ELF-1 (cell line): Measurements from ENCODE around the gene EPC2.

Experiments
- DNase-seq: peaks from one replicate; pipeline ENCODE4 v3.0.0-alpha.2; 2016; ENCODE audit warnings: low read depth, low spot score

The EPC2 gene, protein sequence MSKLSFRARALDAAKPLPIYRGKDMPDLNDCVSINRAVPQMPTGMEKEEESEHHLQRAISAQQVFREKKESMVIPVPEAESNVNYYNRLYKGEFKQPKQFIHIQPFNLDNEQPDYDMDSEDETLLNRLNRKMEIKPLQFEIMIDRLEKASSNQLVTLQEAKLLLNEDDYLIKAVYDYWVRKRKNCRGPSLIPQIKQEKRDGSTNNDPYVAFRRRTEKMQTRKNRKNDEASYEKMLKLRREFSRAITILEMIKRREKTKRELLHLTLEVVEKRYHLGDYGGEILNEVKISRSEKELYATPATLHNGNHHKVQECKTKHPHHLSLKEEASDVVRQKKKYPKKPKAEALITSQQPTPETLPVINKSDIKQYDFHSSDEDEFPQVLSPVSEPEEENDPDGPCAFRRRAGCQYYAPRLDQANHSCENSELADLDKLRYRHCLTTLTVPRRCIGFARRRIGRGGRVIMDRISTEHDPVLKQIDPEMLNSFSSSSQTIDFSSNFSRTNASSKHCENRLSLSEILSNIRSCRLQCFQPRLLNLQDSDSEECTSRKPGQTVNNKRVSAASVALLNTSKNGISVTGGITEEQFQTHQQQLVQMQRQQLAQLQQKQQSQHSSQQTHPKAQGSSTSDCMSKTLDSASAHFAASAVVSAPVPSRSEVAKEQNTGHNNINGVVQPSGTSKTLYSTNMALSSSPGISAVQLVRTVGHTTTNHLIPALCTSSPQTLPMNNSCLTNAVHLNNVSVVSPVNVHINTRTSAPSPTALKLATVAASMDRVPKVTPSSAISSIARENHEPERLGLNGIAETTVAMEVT

DNA sequence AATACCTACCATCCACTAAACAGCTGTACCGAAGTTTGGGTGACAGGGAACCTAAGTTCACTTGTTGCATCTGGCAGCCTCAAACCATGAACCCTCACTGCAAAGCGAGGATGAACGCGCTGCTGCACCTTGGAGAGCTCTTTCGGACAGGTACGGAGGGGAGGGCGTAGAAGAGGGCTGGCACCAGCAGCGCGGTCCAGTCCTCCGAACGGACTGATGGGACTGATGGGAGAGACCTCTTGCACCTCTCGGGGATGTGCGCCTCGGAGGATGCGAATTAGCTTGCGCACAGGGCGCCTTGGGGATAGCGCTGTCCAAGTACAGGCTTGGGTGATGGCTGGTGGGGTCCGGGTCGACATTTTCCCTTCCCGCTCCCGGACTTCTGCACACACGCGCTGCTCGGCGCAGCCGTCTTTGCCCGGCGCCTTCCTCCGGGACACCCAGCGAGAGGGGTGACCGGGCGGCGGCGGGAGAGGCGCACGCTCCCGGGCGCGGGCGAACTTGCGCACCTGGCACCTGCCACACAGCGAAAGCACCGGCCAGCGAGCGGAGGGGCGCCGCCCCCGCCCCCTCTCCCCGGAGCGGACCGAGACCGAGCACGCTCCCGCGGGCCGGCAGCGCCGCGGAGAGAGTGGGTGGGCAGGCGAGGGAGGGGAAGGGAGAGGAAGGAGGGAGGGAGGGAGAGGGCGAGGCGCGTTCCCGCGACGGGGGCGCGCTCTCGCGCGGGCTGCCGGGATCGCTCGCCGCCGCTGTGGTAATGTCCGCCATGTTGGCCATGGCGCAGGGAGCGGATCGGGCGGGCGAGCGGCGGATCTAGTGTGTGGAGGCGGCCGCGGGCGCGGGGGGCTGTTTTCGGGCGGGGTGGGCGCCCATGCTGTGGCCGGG lies at the start of gene EPC2:
Gene EPC2, plus strand, starts transcription at position 754 of the 885 bp plus-strand sequence. CDS start 267 bp downstream, outside the sequence.
- DNase-seq: peak; percentile 94

DNA sequence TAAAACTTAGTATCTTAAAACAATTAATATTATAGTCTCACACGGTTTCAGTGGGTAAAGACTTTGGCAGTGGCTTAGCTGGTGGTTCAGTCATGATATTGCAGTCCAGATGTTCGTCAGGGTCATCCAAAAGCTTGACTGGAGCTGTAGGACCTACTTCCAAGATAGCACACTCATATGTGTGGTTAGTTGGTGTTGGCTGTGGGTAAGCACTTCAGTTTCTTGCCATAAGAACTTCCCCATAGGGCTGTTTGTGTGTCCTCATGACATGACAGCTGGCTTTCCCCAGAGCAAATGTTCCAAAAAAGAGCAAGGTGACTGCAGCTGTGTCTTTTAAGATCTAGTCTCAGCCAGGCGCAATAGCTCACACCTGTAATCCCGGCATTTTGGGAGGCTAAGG lies 48.5 kb upstream of the EPC2 start:
- DNase-seq: no peak

DNA sequence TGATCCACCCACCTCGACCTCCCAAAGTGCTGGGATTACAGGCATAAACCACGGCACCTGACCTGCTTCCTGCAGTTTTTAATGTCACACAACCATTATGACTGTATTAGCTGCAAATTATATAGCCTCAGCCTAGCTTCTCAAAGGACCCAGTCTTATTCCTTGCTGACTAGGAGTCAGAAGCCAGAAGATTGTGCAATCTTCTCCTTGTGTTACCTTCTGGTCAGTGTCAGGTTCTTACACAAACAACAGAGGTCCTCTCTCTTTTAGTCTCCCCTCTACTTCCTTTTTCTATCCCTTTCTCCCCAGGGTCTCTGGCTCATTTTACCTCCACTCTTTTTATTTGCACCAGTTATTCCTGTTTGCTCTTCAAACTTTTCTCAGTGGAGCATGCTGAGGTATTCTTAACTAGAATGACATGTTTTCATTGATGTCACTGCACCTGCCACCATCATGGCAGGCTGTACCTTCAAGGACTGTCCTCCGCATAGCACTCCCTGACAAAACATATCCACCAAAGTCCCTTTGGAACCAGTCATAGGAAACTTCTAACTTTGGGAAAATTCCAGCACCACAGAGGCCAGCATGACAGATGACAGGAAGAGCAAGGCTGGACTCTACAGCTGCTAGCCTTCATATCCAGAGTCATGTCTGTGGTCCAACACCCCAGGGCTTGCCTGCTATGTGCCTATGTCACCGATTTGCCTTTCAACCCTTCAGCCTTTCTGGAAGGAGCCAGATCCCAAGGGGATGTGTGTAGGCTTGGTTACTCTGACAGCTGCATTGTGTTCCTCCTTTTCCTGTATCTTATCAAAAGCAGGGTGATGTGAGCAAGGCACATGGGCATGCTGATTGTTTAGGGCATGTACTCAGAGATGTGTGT lies 45.2 kb upstream of the EPC2 start:
- peak; percentile 14 for DNase-seq

DNA sequence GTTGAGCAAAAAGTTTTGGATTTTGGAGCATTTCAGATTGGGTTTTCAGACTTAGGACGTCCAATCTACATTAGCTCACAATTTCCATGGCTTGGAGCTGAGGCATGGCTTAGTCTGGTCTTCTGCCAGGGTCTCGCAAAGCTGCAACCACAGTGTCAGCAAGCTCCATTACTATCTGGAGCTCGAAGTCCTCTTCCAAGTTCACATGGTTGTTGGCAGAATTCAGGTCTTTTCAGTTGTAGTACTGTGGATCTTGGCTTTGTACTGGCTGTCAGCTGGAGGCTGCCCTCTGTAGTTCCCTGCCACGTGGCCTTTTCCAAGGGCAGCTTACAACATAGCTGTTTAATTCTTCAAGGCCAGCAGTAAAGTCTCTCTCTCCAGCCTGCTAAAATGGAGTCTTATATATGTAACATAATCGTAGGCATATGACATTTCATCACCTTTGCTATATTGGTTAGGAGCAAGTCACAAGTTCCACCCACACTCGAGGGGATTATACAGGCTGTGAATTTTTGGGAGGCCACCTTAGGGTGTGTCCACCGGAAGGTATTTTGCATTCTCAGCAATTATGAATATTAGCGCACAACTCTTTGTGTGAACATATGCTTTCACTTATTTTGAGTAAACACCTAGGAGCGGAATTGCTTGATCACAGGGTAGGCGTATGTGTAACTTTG lies 41.5 kb upstream of the EPC2 start:
- DNase-seq: no peak

DNA sequence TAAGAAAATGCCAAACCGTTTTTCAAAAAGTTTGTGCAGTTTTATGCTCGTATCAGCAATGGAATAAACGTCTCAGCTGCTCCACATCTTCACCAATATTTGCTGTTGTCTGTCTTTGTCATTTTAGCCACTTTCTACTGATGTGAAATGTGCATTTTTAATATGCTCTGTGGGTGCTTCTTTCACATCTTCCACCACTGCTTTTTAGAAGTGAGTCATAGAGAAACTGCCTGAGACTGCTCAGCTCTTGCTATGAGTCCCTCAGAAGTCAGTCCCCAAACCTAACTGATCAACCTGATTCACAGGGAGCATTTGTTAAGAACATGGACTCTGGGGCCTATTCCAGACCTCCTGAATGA lies 41.0 kb upstream of the EPC2 start:
- no peak for DNase-seq

DNA sequence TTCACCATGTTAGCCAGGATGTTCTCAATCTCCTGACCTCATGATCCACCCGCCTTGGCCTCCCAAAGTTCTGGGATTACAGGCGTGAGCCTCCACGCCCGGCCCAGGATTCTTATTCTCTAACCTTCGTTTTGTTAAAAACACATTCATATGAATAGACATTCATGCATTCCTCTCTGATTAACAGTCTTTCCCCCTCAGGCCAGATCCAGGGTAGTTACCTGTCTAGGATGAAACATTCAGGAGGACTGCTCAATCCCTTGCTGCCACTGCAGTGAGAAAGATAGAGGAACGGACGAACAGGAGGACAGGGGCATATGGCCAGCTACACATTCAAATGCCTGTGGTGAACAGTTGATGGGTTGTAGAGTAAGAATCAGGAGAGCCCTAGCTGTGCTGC lies 39.6 kb upstream of the EPC2 start:
- DNase-seq: peak; percentile 17

DNA sequence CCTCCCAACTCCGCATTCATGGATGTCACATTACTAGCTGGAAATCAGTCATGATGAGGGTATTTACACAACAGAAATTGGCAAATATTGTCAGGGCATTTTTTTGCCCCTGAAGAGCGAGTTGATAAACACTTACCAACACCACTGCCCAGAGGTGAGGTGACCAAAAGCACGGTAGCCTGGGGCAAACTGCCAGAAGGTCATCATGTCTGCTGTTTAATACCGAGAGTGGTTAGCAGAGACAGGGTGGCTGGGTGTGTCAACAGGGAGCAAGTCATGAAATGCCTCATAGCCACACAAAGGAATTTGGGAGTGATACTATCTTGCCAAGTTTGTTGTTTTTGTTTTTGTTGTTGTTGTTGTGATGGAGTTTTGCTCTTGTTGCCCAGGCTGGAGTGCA lies 37.0 kb upstream of the EPC2 start:
- DNase-seq: peak; percentile 15

DNA sequence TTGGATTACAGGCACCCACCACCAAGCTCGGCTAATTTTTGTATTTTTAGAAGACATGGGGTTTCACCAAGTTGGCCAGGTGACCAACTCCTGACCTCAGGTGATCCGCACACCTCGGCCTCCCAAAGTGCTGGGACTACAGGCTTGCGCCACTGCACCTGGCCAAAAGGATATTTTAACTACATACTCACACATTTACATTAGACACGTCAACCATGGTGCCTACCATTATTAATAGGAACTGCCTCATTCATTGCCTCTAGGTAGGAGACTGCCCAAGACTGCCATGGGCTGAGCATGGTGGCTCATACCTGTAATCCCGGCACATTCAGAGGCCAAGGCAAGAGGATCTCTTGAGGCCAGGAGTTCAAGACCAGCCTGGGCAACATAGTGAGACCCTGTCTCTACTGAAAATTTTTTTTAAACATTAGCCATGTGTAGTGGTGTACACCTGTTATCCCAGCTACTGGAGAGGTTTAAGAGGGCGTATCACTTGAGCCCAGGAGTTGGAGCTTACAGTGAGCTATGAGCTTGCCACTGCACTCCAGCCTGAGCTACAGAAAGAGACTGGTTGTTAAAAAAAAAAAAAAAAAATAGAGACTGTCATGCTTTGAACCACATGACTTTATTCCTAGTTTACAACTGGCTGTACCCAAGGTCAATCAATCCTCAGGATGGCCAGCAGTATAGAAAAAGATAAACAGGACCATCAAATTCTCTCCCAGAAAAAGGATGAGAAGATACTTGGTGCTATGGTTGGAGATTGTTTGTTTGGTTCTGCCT lies 31.1 kb upstream of the EPC2 start:
- no peak for DNase-seq

DNA sequence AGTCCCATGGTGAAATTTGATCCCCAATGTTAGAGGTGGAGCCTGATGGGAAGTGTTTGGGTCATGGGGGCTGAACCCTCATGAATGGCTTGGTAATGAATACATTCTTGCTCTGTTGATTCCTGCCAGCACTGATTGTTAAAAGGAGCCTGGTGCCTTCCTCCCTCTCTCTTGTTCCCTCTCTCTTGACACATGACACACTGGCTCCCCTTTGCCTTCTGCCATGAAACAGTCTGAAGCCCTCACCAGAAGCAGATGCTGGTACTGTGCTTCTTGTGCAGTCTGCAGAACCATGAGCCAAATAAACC lies 30.6 kb upstream of the EPC2 start:
- DNase-seq: peak; percentile 72

DNA sequence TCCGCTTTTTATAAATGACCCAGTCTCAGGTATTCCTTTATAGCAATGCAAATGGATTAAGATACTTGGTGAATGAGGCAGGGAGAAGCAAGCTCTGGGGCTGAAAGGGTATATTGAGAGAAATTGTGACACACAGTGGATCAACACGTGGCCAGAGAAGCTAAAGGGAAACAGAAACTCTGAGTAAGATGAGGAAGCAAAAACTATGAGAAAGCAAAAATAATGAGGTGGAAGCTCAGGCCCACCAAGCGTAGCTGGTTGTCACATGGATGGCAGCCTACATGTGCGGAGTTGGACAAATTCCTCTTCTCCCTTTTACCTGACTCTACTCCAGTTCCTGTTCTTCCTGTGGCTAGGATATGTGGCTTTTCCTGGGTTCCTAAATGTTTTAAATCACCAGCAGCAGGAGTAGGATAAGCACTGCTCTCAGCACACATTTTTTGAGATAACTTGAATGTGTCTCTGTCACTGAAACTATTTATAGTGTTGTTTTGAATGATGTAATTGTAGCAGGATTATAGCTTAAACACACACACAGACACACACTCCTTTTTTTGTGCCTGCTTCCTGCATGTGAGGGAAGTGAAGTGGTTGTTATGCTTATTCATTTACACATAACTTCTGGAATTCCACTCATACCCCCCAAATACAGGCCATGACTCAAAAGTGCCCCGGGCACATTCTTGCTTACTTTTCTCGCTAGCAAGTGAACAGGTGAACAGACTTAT lies 30.1 kb upstream of the EPC2 start:
- DNase-seq: peak; percentile 71

DNA sequence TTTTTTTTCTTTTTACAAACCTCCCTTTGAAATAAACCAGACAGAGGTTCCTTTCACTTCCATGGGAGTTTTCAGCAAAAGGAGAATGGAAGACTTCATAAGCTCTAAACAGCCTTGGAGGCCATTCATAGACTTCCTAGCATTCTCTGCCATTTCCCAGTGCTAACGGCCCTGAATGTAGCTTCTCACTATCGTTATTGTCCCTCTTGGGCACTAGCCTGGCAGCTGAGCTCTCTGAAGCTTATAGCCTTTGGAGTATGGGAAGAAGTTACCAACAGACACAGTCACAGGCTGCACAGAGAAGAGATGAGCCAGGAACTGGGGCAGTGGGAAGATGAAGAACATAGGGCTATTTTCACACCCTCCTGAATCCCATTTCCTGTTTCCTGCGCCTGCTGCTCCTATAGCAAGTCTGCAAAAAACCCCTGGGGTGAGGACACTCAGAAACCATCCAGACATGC lies 29.1 kb upstream of the EPC2 start:
- DNase-seq: peak; percentile 61

DNA sequence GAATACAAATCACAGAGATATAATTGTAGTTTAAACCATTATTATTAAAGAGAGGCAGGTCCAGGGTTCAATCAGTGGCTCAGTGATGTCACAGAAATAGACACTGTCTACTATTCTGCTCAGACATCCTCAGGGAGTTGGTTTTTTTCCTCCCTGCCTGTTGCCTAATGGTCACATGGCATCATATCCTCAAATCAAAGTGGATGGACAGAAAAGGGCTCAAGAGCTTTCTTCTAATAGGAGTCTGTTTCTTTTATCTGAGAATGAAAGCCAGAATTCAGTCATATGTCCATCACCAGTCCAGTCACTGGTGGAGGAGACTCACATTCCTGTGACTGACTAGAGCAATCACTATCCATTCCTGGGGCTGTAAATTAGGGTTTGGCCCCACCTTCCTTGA lies 27.9 kb upstream of the EPC2 start:
- peak; percentile 27 for DNase-seq

DNA sequence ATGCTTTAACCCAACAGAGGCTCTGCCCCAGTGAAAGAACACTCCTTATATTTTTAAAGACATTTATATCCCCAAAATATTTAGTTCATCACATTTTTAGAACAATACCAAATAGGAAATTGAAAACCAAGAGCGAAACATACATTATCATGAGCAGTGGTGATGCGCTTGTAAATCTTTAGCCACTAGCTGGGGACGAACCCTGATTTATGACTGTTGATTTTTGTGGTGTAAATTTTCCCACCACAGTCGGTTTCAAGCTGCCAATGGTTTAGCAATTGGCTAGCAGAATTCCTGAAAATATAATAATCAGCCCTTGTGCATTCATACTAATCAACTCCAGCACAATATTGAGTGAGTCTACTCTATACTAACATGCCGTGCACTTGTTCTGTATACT lies 27.3 kb upstream of the EPC2 start:
- DNase-seq: no peak

DNA sequence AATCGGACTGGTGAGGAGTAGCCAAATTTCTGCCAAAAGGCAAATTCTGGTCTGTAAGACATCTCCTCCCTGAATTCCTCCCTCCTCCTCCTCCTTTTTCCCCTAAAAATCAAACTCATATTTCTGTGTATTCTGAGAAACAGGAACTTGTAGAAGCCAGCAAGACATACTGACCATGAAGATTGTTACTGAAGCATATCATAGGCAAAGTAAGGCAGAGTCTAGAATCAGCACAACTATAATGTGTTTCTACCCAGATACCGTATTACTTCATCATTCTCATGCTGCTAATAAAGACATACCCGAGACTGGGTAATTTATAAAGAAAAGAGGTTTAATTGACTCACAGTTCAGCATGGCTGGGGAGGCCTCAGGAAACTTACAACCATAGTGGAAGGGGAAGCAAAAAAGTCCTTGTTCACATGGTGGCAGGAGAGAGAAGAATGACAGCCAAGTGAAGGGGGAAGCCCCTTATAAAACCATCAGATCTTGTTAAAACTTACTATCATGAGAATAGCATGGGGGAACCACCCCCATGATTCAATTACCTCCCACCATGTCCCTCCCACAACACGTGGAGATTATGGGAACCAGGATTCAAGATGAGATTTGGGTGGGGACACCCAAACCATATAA lies 24.9 kb upstream of the EPC2 start:
- DNase-seq: no peak

DNA sequence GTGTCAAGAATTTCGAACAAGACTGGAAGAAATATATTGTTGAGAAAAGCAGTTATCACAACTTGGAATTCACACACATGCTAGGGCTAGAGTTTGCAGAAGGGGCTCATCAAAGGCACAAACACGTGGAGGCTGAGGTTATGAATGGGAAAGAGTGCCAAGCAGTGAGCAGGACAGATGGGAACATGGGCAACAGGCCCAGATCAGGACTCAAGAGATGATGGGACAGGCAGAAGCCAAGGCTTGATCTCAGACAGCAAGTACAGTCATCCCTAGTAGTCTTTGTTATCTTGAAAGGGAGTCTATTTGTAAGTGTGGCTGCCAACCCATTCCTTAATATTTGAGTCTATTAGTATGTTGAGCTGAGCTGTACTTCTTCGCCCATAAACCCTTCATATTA lies 22.2 kb upstream of the EPC2 start:
- DNase-seq: no peak

DNA sequence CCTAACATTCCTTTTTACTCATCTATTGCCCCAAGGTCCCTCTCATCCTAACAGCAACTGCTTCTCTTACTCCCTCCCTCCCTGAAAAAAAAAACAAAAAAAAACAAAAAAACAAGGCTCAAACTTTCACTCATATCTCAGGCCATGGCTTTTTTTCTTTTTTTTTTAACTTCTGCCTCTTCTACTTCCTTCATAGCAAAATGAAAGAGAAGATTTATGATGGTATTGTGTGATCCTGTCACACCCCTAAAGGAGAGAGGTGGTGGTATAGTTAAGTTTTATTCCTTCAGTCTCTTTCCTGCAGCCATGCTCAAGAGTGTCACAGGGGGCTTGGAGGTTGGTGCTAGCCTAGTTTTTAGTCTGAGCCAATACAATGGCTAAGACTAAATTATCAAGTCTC lies 21.5 kb upstream of the EPC2 start:
- no peak for DNase-seq

DNA sequence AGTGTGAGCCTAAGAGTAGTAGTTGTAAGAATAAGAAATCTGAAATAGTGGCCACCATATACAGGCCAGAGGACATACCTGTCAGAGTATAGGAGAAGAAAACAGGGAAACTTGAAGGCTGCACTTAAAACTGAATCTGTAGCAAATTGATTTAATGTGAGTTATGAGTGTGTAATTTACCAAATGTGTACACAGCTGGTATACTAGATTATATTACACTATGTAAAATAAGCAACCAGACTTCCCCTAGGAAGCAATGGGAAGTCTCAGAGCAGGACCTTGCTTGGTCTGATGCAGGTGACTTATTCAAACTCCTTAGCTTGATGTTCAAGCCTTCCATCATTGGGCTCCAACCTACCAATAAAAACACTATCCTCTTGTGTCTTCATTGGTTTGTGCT lies 17.3 kb upstream of the EPC2 start:
- no peak for DNase-seq

DNA sequence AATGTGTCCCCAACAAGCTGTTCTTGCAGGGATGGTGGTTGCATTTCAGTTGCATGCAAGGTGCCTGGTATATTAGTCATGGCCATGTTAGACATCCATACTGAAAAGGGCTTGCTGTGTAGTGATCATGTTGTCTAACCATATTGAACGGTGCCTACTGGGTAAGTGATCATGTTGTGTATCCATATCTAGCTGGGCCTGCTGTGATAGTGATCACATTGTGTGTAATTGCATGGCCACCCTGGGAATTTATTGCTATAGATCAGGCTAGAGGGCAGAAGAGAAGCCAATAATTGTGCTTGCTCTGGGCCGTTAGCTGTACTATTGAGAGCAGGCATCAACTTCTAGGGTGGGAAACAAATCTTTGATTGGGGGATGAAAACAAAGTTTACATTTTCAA lies 9.8 kb upstream of the EPC2 start:
- no peak for DNase-seq

DNA sequence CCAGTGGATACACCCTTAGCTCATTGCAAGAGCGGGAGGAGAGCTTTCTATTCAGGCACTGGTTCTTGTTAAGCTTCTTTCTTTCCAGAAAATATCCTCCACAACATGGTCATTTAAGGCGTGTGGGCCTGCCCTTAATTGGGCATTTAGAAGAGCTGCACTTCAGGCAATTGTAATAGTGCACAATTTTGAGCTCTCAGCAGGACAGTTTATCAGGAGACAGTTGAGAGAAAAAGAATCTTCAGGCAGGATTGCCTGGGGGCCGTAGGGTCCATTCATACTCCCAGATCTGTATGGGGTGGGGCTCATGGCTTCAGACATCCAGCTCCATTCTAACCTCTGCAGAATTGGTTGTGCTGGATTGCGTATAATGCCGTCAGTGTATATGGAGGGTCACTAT lies 6.0 kb upstream of the EPC2 start:
- no peak for DNase-seq
